Fibroblast of upper back skin (primary cell): ENCODE data around the gene AKR1C8.
"Not testable (repeated sequence)": the region's sequence is repeated elsewhere in the genome, so short reads cannot be mapped to it uniquely, and the experiment has no call there.

Experiments used
- DNase-seq: peaks from one replicate; pipeline ENCODE4 v3.0.0-alpha.2; 2013

AKR1C8 gene

DNA sequence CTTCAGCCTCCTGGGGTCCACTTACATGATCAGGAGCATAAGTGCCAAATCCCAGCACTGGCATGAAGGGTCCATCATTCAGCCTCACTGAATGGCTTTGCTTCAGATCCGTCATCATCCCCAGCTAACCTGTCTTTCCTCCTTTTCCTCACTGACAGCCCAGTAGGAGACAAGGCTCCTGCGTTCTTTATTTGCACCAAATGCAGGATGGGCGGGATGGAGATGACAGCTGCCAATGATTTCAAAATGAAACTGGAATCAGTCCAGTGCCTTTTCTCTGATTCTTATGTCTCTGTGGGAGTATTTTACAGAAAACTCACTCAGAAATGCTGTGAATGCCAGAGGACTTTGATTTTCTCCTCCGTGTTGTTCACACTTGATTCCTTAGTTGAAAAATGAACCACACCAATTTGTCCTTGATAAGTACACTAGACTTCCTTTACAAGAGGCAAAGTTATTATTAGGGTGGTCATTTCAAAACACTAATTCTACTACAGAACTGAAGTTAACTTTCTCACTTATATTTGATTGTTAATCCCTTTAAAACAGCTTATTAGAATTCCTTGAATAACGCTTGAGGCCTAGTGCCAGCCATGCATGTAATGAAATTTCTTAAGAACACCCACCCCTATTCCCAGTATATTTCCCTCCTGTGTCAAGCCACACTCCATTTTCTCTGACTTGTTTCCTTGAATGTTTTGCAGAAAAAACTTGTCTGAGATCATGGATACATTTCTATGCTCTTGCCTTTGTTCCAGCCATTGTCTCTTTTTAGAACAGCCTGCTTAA, at the start of gene AKR1C8:
TSS of gene AKR1C8 (minus strand) at position 164 of the 789 bp plus-strand sequence. CDS start at position 118, 46 bp downstream.
- no peak for DNase-seq

DNA sequence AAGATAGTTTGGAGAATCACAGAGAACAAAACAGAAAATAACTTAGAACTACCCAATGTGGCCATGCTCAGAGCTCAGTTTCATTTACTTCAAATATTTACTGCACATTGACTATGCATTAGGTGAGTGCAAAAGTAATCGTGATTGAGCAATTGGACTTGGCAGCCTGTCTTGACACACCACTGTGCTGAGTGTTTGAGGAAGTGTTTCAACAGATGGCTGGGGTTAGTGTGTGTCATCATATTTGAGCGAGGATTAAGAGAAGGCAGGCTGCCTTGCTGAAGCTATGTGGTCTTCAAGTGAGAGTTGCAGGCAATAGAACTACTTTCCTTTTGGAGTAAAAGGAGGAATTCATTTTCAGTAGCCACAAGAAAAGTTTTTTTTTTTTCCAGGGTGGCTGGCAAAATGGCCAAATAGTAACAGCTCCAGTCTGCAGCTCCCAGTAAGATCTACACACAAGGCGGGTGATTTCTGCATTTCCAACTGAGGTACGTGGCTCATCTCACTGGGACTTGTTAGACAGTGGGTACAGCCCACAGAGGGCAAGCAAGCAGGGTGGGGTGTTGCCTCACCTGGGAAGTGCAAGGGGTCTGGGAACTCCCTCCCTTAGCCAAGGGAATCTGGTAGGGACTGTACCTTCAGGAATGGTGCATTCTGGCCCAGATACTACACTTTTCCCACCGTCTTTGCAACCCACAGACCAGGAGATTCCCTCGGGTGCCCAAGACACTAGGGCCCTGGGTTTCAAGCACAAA, 49.3 kb upstream of the AKR1C8 start:
- DNase-seq, result peak; percentile 63

DNA sequence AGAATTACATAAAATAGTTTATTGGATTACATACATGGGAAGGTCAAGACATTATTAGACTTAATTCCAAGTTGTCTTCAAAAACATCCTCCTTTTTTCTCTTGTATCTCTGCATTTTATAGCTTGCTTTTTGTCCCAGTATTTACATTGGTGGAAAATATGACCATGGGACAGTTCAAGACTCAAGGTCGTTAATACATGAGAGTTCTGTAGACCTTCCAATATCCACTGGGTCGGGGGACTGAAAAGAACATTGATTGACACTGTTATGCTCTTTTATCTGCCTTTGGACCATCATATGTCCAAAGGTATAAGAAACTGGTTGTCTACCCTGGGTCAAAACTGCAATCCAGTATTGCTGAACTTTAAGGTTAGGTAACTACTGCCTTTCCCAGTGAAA, 48.4 kb upstream of the AKR1C8 start:
- DNase-seq, result no peak

DNA sequence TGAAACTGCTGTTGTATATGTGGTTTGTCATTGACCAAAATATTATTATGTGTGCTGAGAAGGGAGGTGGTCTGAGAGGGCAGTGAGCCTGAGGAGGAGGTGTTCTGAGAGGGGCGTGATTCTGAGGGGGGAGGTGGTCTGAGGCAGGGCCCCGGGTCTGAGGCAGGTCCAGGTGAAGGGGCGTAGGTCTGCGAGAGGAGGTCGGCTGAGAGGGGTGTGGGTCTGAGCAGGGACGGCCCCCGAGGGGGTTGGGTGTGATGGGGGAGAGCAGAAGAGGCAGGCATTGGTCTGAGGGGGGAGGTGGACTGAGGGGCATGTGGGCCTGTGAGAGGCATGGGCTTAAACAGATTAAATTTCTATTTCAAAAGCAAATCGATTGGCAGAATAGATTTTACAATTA, 44.1 kb upstream of the AKR1C8 start:
- no peak for DNase-seq

DNA sequence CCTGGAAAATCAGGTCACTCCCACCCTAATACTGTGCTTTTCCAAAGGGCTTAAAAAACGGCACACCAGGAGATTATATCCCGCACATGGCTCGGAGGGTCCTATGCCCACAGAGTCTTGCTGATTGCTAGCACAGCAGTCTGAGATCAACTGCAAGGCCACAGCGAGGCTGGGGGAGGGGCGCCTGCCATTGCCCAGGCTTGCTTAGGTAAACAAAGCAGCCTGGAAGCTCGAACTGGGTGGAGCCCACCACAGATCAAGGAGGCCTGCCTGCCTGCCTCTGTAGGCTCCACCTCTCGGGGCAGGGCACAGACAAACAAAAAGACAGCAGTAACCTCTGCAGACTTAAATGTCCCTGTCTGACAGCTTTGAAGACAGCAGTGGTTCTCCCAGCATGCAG, 38.0 kb upstream of the AKR1C8 start:
- DNase-seq, result not testable (repeated sequence)

DNA sequence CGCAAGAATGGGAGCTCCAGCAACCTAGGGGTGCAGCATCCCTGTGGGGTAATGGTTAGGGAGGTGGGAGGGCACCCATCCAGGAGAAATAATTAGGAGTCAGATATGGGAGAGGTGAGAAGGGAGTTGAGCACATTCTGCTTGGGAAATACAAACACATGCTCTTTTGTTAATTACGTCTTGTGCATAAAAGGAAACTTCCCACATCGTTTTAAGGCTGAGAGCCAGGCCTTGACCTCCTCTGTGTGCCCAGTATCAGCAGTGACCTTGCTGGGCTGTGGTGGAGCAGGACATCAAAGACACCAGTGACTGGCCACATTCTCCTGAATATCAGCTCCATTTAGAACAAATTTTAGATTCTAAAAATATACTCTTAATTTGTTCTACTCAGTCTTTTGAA, 34.3 kb upstream of the AKR1C8 start:
- no peak for DNase-seq

DNA sequence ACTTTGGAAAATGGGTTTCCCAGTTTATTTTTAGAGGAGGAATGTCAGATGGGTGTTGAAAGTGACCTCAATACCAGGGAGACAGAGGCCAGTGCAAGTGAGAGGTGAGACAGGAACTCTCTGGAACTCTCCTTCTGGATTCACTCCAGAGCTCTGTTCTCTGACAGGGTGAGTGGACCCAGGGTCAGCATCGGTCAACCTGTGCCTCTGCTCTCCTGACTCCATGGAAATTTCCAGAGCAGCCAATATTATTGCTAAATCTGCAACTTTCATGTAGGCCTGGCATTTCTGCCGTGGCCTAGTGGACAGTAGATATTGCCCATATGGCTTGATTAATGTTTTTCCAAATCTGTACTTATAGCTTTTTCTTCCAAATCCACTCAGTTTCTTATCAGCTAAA, 31.9 kb upstream of the AKR1C8 start:
- DNase-seq, result no peak

DNA sequence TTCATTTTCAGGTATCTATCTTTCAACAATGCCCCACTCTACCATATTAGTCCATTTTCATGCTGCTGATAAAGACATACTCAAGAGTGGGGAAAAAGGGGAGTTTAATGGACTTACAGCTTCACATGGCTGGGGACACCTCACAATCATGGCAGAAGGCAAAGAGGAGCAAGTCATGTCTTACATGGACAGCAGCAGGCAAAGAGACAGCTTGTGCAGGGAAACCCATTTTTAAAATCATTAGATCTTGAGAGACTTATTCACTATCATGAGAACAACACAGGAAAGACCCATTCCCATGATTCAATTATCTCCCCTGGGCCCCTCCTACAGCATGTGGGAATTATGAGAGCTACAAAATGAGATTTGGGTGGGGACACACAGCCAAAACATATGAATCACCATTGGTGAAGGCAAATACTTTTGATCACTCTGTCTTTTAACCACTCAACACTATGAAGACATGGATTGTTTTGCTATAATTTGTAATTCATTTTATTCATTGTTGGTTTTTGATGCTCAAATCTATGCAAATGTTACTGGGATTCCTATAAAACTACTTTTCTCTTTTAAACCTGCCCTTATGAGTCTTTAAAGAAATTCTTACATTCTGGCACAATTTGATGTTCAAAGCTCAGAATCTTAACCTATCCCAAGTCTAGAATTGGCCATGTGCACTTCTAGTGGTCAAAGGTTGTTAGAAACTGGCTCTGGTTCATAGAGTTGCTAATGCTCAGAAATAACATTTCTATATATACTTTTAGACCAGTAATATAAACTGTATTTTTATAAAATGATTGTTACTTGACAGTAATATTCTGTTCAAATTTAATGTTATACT, 27.0 kb upstream of the AKR1C8 start:
- no peak for DNase-seq

DNA sequence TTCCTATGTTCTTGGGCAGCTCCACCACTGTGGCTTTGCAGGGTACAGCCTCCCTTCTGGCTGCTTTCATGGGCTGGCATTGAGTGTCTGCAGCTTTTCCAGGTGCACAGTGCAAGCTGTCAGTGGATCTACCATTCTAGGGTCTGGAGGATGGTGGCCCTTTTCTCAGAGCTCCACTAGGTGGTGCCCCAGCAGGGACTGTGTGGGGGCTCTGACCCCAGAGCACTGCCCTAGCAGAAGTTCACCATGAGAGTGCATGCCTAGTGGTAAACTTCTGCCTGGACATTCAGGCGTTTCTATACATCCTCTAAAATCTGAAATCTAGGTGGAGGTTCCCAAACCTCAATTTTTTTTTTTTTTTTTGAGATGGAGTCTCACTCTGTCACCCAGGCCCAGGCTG, 25.3 kb upstream of the AKR1C8 start:
- DNase-seq, result not testable (repeated sequence)

DNA sequence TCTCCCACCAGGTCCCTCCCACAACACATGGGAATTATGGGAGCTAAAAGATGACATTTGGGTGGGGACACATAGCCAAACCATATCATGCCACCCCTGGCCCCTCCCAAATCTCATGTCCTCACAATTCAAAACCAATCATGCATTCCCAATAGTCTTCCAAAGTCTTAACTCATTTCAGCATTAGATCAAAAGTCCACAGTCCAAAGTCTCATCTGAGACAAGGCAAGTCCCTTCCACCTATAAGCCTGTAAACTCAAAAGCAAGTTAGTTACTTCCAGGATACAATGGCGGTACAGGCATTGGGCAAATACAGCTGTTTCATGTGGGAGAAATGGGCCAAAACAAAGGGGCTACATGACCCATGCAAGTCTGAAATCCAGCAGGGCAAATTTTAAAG, 24.8 kb upstream of the AKR1C8 start:
- not testable (repeated sequence) for DNase-seq

DNA sequence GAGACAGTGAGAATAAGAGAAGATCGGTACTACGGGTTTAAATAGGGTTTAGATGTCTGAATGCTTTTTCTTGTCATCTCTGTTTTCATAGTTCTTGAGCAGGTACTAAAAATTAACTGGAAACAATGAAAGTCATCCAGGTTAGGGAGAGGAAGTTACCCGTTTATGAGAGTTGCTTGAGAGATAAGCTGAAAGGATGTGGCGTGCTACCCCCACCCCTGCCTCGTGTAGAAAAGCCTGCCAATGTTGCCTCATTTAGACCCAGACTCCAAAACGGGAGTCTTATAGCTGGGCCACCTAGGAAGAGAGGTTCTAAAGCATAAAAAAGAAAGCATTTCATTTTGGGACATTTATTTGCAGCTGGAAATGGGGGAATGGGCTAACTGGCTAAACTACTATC, 21.8 kb upstream of the AKR1C8 start:
- DNase-seq, result no peak

DNA sequence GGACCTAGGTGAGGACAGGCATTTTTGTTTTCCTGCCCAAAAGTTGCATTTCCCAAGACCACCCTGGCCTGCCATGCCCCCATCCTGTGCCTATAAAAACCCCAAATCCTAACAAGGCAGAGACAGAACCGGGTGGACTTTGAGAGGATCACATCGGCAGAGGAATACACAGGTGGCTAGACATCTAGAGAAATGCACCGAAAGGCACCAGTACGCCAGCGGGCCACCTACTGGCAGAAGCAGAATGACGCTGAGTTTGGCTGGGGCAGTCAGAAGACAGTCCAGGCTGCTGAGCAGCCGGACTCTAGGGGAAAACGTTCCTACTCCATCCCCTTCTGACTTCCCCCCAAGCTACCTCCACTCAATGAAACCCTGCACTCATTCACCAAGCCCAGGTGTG, 14.4 kb upstream of the AKR1C8 start:
- no peak for DNase-seq

DNA sequence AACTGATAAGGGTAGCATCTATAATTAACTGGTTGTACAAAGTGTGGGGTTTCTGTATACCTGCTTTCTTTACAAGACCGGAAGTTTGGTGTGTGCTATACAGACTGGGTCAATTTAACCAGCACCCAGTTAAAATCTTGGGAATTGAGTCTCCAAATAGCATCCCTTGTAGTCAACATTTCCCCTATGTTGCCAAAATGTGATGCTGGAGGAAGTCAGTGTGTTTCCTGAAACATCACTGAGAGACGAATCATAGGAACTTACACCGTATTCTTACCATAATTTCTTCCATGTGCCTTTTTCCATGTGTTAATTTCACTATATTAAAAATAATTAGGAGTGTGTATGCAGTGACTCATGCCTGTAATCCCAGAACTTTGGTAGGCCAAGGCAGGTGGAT, 13.4 kb upstream of the AKR1C8 start:
- peak; percentile 1 for DNase-seq

DNA sequence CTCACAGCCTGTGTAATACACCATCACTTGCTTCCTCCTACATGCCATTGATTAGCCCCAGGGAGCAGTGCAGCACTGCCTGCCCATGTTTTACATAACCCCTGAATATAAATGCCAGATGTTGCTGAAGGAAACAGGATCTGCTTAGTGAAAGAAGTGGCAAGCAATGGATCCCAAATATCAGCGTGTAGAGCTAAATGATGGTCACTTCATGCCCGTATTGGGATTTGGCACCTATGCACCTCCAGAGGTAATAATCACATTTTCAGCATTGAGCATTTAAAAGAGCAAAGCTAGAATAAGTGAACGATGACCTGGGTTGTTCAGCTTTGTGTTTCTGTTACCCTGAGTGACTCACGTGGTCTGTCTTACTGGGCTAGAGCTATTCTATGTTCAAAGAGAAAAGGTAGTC, 11.8 kb upstream of the AKR1C8 start, which contains the start of gene AKR1C4:
TSS of gene AKR1C4 (plus strand) at position 136 of the 412 bp plus-strand sequence. CDS start at position 167, 31 bp downstream.
- no peak for DNase-seq

DNA sequence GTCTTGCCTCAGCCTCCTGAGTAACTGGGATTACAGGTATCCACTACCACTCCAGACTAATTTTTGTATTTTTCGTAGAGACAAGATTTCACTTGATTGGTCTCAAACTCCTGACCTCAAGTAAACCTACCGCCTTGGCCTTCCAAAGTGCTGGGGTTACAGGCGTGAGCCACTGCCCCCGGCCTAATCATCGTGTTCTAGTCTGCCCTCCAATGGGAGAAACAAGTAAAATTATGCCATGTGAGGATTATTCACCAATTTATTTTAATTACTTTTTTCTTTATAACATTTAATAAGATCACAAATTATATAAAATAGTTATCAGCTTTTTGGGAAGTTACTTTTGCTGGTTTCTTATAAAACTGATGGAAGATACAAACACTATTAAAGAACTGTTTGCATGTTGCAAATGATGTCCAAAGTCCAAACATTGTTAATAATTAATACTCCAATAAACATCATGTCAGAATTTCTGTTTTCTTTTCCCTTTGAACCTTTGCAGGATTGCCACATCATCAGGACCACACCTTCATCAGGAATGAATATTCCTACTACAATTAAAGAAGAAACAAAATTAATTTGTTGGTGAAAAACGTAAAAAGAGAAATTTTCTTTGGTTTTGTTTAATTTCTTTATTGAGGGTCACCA, 10.9 kb upstream of the AKR1C8 start:
- no peak for DNase-seq

DNA sequence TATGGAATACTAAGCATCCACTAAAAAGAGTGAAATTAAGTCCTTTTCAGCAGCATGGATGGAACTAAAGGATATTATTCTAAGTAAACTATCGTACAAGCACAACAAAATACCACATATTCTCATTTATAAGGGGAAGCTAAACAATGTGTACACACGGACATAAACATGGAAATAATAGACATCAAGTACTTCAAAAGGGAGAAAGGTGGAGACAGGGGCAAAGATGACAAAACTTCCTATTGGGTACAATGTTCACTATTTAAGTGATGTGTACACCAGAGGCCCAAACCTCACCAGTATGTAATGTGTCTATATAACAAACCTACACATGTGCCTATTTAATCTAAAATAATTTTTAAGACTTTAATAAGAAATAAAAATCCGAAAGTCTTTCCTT, 9.5 kb upstream of the AKR1C8 start:
- DNase-seq, result no peak

DNA sequence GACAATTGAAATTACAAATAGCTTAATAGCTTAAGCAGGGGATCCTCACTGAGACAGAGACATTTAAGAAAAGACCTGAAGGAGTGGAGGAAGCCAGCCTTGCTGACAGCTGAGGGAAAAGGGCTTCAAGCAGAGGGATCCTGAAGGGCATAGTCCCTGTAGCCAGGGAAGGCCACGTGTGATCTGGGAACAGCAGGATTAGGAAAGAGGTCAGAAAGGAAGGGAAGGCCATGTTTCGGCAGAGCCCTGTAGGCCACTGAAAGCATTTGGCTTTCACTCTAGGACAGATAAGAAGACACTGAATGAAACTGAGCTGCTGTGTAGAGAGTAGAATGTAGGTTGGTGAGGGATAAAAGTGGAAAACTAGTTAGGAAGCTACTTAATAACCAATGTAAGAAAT, 3.4 kb upstream of the AKR1C8 start:
- DNase-seq, result no peak

DNA sequence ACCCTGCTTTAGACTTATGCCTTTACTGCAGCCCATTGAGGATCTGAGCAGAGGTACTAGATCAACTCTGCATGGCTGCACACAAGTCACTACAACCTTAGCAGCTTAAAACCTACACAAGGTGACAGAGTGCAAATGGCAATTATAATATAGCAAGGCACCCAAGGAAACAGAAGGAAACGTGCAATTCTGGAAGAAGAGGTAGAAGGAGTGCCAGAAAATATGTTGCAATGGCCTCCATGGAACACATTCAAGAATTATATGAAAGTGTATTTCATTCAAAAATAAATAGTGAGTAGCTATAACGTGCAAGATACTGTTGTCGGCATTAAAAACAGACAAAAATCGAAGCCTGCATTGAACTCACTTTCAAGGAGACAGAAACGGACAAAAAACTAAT, 2.9 kb upstream of the AKR1C8 start:
- no peak for DNase-seq

DNA sequence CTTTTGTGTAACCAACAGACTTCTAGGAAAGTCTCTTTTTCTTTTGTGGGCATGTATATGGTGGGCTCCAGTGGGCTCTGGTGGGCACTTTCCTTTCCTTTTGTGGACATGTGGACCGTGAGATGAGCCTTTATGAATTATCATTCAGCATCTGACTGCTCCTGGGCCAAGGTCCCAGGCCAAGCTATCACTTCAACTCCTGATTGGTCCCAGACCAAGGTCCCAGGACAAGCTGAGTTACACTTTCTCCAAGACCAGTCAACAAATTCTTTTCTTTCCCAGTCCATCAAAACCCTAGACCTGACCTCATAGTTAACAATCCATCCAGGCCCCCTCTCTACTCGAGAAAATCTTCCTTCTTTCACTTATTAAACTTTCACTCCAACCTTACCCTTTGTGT, 1.0 kb downstream of the AKR1C8 start:
- DNase-seq, result no peak

DNA sequence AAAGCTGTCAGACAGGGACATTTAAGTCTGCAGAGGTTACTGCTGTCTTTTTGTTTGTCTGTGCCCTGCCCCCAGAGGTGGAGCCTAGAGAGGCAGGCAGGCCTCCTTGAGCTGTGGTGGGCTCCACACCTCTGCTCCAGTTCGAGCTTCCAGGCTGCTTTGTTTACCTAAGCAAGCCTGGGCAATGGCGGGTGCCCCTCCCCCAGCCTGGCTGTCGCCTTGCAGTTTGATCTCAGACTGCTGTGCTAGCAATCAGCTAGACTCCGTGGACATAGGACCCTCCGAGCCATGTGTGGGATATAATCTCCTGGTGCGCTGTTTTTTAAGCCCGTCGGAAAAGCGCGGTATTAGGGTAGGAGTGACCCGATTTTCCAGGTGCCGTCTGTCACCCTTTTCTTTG, 4.4 kb downstream of the AKR1C8 start:
- not testable (repeated sequence) for DNase-seq

DNA sequence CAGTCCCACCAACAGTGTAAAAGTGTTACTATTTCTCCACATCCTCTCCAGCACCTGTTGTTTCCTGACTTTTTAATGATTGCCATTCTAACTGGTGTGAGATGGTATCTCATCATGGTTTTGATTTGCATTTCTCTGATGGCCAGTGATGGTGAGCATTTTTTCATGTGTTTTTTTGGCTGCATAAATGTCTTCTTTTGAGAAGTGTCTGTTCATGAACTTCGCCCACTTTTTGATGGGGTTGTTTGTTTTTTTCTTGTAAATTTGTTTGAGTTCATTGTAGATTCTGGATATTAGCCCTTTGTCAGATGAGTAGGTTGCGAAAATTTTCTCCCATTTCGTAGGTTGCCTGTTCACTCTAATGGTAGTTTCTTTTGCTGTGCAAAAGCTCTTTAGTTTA, 9.4 kb downstream of the AKR1C8 start:
- DNase-seq, result not testable (repeated sequence)

DNA sequence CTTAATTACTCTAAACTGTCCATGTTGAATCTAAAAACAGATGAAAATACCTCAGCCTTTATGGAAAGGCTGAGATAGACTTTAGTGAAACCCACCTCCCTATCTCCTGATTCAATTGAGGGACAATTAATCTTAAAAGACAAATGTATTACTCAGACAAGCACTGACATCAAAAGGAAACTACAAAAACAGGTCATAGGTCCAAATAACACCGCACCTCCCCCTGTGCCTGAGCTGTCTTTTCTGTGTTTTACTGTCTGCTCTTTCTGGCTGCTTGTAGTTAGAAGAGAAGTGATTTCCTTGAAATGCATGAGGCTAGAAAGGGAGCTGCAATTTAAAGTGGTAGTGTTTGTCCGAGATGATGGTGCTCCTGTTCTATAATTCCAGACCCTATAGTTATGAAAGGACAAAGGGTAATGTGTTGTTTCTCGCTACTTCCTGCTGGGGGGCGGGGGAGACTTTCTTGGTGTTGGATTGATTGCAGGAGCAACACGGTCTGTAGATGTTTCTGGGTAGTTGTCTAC, 16.0 kb downstream of the AKR1C8 start:
- DNase-seq, result no peak

DNA sequence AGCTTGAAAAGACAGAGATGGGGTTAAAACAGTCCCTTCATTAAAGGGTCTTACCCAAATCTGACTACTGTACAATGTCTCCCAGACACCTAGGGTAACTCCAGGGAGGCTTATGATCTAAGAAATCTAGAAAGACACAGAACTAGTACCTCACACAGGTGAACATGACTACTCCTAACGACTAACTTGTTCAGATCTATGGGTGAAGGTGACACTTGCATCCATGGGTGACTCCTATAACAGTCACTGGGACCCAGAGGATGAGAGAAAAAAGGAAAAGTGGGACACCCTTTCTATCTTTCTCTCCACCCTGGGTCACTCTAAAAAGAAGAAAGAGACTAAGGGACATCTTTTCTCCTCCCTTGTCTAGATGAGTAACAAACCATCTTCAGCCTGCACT, 19.2 kb downstream of the AKR1C8 start:
- no peak for DNase-seq
